Measurements from ENCODE around the gene GPR132. TPM values are rescaled to one million over a fixed set of nuclear protein-coding genes. Genes with fewer than 3 reads are reported as not detected.

The GPR132 gene
- polyA plus RNA-seq, 1 donor from 2014 or later: not detected

DNA sequence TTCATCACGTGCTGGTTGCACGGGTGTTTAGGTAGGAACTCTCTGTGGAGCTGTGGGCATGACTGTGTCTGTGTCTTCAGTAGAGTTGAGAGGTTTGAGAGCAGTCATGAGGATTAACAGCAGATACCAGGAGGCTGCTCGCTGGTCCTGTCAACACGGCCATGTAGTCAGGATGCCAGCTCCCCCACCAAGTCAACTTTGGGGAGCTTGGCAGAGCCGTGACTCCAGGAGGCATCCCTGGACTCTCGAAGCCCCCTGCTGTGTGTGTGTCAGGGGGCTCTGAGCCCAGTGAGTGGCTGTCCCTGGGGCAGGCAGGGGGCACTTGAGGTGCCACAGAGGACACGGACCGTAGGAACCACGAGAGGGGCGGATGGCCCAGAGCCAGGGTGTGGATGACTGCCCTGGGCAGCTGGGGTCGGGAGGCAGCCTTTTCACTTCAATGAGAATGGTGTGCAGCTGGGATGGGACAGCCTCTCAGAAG, 7.2 kb upstream of the GPR132 start:
- Histone ChIP-seq H3F3A (ENCODE audit: insufficient read depth, low read length, poor library complexity, severe bottlenecking) (no peaks in the 10 kb centered on the region), H2AFZ (ENCODE audit: low read depth, low read length) (no peak overlapping the region), H3K9me2 (ENCODE audit: insufficient read depth, low read length) (no peaks in the 10 kb centered on the region), H3K27ac (ENCODE audit: low read length) (no peak overlapping the region), H3K79me2 (replicated peaks; ENCODE audit: insufficient read depth, low read length) (no peaks in the 10 kb centered on the region), H3K27me3 (ENCODE audit: insufficient read depth, low read depth, low read length) (no peaks in the 10 kb centered on the region), H4K20me1 (ENCODE audit: insufficient read depth) (no peaks in the 10 kb centered on the region), H3K9ac (ENCODE audit: low read length) (no peak overlapping the region), H3K36me3 (ENCODE audit: insufficient read depth, low read length) (no peaks in the 10 kb centered on the region), H3K9me3 (ENCODE audit: low read length) (no peaks in the 10 kb centered on the region), H3K4me3 (ENCODE audit: low read length) (no peak overlapping the region), H3K4me2 (ENCODE audit: low read length) (no peak overlapping the region)
- TF ChIP-seq EP300 (conservative IDR thresholded peaks at IDR 0.05; ENCODE audit: poor library complexity, severe bottlenecking): no peak
- TF ChIP-seq, protein P1, sequence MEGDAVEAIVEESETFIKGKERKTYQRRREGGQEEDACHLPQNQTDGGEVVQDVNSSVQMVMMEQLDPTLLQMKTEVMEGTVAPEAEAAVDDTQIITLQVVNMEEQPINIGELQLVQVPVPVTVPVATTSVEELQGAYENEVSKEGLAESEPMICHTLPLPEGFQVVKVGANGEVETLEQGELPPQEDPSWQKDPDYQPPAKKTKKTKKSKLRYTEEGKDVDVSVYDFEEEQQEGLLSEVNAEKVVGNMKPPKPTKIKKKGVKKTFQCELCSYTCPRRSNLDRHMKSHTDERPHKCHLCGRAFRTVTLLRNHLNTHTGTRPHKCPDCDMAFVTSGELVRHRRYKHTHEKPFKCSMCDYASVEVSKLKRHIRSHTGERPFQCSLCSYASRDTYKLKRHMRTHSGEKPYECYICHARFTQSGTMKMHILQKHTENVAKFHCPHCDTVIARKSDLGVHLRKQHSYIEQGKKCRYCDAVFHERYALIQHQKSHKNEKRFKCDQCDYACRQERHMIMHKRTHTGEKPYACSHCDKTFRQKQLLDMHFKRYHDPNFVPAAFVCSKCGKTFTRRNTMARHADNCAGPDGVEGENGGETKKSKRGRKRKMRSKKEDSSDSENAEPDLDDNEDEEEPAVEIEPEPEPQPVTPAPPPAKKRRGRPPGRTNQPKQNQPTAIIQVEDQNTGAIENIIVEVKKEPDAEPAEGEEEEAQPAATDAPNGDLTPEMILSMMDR (IDR thresholded peaks at IDR 0.05; ENCODE audit: poor library complexity, severe bottlenecking): no peak
- TF ChIP-seq, protein P2, sequence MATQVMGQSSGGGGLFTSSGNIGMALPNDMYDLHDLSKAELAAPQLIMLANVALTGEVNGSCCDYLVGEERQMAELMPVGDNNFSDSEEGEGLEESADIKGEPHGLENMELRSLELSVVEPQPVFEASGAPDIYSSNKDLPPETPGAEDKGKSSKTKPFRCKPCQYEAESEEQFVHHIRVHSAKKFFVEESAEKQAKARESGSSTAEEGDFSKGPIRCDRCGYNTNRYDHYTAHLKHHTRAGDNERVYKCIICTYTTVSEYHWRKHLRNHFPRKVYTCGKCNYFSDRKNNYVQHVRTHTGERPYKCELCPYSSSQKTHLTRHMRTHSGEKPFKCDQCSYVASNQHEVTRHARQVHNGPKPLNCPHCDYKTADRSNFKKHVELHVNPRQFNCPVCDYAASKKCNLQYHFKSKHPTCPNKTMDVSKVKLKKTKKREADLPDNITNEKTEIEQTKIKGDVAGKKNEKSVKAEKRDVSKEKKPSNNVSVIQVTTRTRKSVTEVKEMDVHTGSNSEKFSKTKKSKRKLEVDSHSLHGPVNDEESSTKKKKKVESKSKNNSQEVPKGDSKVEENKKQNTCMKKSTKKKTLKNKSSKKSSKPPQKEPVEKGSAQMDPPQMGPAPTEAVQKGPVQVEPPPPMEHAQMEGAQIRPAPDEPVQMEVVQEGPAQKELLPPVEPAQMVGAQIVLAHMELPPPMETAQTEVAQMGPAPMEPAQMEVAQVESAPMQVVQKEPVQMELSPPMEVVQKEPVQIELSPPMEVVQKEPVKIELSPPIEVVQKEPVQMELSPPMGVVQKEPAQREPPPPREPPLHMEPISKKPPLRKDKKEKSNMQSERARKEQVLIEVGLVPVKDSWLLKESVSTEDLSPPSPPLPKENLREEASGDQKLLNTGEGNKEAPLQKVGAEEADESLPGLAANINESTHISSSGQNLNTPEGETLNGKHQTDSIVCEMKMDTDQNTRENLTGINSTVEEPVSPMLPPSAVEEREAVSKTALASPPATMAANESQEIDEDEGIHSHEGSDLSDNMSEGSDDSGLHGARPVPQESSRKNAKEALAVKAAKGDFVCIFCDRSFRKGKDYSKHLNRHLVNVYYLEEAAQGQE (IDR thresholded peaks at IDR 0.05; ENCODE audit: borderline replicate concordance): no peak
- no peak for TF ChIP-seq RAD21 (conservative IDR thresholded peaks at IDR 0.05)
- no peak for TF ChIP-seq MXI1 (conservative IDR thresholded peaks at IDR 0.05; ENCODE audit: poor library complexity, severe bottlenecking)
- no peak for TF ChIP-seq SMC3 (conservative IDR thresholded peaks at IDR 0.05; ENCODE audit: poor library complexity)
- no peak for TF ChIP-seq POLR2AphosphoS5 (IDR thresholded peaks at IDR 0.05)
- TF ChIP-seq EZH2 (IDR thresholded peaks at IDR 0.05; ENCODE audit: borderline replicate concordance, insufficient read depth, low read length, poor library complexity, severe bottlenecking): no peak
- TF ChIP-seq TAF1 (IDR thresholded peaks at IDR 0.05; ENCODE audit: low read depth): no peak

DNA sequence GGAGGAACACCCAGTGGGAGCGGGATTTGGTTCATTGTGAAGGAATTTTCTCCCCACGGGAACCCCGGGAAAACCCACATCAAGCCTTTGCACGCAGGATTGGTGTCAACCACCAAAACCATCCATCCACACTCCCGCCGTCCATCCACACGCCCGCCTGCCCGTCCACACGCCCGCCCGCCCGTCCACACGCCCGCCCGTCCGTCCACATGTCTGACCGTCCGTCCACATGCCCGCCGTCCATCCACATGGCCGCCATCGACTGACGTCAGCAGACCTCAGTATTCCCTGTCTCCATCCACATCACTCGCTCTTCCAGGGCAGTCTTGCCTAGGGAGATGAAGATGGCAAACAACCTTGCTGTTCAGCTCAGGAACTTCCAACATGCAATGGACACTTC, 6.7 kb upstream of the GPR132 start:
- Histone ChIP-seq H3K9me3 (ENCODE audit: low read length) (no peaks in the 10 kb centered on the region), H3K4me3 (ENCODE audit: low read length) (no peak overlapping the region), H3F3A (ENCODE audit: insufficient read depth, low read length, poor library complexity, severe bottlenecking) (no peaks in the 10 kb centered on the region), H3K4me2 (ENCODE audit: low read length) (no peak overlapping the region), H3K79me2 (replicated peaks; ENCODE audit: insufficient read depth, low read length) (no peaks in the 10 kb centered on the region), H3K27ac (ENCODE audit: low read length) (no peak overlapping the region), H4K20me1 (ENCODE audit: insufficient read depth) (no peaks in the 10 kb centered on the region), H3K9ac (ENCODE audit: low read length) (no peak overlapping the region), H2AFZ (ENCODE audit: low read depth, low read length) (no peak overlapping the region), H3K36me3 (ENCODE audit: insufficient read depth, low read length) (no peaks in the 10 kb centered on the region), H3K9me2 (ENCODE audit: insufficient read depth, low read length) (no peaks in the 10 kb centered on the region), H3K27me3 (ENCODE audit: insufficient read depth, low read depth, low read length) (no peaks in the 10 kb centered on the region)
- TF ChIP-seq, protein P1 (IDR thresholded peaks at IDR 0.05; ENCODE audit: poor library complexity, severe bottlenecking): no peak
- TF ChIP-seq EZH2 (IDR thresholded peaks at IDR 0.05; ENCODE audit: borderline replicate concordance, insufficient read depth, low read length, poor library complexity, severe bottlenecking): no peak
- TF ChIP-seq POLR2AphosphoS5 (IDR thresholded peaks at IDR 0.05): no peak
- no peak for TF ChIP-seq SMC3 (conservative IDR thresholded peaks at IDR 0.05; ENCODE audit: poor library complexity)
- TF ChIP-seq EP300 (conservative IDR thresholded peaks at IDR 0.05; ENCODE audit: poor library complexity, severe bottlenecking): no peak
- TF ChIP-seq, protein P2 (IDR thresholded peaks at IDR 0.05; ENCODE audit: borderline replicate concordance): no peak
- TF ChIP-seq RAD21 (conservative IDR thresholded peaks at IDR 0.05): no peak
- no peak for TF ChIP-seq TAF1 (IDR thresholded peaks at IDR 0.05; ENCODE audit: low read depth)
- no peak for TF ChIP-seq MXI1 (conservative IDR thresholded peaks at IDR 0.05; ENCODE audit: poor library complexity, severe bottlenecking)
